KG1 (cell line): ENCODE results near the gene TOX2.

Experiments
- DNase-seq: peaks from one replicate; lab custom pipeline; 2025; lab: John Stamatoyannopoulos, UW

TOX2 gene

DNA sequence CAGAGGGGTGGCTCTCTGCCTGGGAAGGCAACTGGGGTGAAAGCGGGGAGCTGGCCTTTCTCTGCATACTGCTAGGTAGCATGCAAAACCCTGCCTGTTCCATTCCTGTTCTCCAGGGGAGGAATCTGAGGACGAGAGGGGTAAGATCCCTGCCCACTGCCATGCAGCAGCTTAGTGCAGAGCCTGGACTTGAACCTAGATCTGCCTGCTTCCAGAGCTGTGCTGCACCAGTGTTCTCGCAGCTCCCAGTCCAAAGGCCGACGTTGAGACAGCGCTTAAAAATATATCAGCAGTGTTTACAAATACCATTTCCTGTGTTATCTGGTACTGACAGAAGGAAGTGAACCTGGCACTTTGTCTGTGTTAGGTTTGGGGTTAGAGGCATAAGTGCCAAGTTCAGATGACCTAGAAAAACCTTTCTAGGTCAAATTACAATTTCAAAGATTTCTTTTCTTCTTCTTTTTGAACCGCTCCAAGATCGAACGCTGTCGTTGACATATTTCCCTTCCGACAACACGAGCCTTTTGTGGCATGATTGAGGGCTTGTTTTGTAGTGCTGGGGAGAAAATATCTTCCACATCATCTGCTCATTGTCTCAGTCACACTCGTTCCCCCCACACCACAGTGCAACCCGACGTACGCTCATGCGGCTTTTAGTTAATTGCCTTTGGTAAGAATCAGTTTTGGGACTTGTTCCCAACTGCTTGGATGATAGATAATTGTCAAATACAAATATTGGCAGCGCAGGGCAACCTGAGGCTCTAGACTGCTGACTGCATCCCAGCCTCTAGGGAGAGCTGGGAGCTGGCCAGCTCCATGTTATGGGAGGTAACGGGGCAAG is 44.6 kb downstream of the TOX2 start:
- no peak for DNase-seq

DNA sequence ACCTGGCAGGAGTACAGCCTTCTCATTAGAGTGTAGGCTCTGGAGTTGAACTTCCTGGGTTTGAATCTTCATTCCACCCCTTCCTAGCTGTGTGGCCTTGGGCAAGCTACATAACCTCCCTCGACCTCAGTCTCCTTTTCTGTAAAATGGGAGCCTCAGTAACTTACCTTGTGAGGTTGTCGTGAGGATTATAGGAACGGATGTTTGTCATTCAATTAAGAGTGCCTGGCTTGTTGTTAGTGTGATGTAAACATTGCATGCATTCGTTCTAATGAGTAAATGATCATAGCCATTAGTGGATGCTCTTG is 45.2 kb downstream of the TOX2 start:
- no peak for DNase-seq

DNA sequence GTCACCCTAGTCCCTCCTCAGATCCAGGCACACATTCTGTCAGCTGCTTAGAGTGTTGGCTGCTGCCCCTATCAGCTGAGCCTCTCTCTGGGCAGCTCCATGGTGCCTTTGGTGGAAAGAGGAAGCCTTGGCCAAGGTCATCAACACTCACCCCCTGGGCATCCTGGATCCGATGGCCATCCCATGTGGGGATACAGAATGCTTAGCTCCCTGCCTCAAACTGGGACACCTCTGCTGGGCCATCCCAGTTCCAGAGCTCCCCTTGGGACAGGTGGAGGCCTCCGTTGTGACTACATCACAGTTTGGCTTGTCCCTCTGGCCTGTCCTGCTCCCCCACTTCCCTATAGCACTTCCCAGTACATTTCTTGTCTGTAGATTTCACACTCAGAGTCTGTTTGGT is 45.6 kb downstream of the TOX2 start:
- no peak for DNase-seq

DNA sequence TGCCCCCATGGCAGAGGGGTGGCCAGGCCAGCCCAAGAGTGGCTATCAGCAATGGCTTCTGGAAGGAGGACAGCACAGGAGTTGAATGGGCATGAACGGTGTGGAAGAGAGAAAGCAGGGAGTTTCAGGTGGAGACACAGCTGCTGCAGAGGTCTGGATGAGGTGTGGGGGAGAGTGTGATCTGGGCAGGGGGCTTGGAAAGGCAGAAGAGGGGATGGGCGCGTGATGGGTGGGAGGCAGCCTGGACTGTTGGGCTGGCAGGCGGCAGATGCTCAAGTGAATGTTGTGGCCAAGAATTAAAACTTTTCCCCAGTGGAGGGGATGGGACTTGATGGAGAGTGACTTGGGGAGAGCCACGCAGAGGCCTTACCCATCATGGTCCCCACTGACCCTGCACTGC is 46.5 kb downstream of the TOX2 start:
- no peak for DNase-seq

DNA sequence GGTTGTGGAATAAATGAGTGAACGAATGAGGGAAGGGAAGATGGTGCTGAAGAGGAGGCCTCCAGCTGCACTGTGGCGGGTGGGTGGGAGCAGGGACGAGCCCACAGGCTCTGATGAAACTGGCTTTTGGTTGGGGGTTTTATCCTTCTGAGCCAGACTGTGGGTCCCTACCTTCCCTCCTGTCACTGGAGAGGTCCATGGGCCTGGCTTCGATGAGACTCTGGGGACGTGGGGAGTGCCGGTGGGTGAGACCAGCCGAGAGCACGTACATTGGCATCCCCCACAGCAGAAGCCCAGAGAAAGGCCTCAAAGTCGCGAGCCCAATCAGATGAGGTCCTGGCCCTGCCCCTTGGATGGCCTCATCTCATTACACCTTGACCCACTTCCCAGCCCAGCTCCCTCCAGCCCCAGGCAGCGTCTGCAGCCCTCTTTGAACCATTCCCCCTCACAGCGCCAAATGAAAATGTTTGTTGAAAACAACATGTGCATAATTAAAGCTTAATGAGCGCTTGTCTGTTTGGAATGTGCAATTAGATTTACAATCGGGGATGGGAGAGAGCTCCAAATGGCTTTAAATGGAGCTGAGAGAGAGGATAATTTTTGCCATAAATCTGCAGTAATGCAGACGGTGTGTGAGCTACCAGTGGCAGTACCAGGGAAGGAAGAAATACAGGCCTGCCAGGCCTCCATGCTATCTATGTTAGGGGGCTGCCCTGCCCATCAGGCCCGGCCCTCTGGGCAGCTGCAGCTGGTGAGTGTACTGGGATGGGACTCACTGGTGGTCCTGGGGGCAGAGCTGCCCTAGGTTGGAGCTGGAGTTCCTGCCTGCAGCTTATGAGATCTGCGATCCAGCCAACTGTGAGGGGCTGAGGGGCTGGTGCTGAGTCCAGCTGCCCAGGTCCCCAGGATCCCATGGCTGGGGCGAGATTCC is 47.2 kb downstream of the TOX2 start:
- no peak for DNase-seq

DNA sequence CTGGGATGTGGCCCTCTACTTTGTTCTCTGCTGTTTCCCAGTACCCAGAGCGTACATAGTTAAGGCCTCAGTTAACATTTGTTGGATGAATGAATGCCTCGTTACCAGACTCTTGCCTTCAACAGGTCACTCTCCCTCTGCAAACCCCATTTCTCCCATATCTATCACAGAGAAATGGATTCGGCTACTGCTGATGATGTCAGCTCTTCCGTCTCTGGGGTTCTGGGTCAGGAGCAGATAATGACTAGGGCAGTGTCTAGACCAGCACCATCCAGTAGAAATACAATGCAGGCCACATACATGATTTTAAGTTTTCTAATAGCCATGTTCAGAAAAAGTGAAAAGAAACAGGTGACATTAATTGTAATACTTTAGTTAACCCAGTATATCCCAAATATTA is 47.9 kb downstream of the TOX2 start:
- DNase-seq: no peak

DNA sequence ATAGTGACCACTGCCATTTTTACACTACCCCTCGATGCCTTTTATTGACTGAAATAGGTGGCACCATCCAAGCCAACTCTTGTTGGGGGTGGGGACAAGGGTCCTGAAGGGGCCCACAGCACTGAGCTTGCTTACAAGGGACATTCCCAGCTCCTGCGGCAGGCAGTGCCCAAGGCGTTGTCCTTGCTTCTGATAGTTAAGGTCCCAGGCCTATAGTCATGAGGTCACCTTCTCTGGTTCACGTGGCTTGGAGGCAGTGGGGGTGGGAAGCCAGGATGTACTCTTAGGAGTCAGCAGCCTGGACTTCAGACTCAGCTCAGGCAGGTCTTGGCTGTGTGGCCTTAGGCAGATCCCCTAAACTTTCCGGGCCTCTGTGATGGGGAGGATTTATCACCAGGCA is 48.6 kb downstream of the TOX2 start:
- DNase-seq: no peak

DNA sequence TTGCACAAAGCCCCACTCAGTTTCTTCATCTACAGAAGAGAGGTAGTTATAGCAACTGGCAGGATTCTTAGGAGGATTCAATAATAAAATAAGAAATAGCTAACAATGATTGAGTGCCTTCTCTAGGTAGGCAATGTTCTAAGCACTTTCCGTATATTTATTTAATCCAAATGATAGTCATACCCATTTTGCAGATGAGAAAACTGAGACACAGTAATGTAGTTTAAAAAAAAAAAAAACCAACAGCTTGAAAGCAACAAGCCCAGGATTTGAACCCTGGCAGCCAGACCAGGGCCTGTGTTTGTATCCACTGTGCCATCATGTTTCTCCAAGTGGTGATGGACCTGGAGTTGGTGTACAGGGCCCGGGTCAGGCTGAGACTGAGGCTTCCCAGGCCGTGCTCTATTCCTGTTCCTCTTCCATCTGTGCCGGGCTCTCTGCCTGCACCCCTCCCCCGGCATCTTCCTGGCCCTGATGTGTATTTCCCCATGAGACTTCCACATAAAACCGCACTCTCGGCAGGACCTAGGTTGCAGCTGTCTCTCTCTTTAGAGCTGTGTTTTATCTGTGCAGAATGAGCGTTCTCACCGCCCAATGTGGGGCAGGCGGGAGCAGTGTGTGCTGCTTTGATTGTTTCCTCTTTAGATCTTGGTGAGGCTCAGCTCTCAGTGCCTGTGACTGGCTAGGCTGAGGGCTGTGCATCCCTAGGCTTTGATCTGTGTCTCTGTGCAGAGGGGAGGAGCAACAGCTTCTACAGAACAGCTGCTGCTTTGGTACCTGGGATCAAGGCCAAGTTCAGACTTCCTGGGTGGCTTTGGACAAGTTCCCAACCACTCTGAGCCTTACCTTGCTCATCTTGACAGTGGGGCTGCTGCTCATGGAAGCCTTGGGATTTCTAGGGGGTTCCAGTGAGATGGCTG is 49.5 kb downstream of the TOX2 start:
- peak; percentile 34 for DNase-seq

DNA sequence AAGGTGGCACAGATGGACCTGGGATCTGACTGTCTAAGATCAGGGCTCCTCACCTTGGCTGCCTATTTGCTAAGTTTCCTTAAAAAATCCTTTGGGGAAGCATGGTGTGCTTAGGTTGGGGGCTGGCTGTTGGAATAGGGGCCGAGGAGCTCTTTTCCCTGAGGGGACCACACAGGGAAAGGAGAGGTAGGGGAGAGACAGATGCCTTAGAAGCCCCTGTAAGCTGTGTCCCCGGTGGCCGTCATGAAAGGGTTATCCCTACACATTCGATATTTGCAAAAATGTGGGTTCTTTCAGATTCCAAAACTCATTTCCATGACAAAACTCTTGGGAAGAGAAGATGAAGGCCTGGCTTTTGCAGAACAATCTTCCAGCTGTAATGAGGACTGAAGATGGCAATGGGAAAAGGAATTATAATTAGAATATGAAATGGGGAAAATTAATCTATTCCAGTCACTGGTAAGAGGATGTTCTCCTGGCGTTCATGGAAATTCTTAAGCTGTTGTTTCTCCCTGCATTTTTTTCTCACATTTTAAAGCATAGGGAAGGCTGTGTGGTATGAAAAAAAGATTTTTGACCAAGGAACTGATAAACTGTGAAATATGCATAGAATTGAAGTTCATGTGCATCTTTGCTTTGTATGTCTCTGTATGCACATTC is 53.8 kb downstream of the TOX2 start:
- DNase-seq: no peak

DNA sequence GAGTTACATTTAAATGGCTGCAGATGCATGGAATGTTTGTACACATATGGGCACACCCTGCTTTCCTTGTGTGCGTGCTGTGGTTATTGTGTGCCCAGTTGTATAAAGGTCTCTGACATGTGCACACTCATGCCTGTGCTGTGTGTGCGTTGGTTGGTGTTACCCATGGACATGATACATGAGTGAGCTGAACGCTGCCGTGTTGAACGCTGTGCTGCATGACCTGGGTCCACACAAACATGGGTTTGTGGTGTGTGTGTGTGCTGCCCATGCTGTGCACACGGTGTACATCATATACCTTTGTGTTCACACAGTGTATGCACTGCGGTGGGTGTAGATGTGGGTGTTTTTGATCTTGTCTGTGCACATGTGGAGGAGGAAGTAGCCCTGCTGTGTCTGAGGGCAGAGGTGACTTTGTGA is 54.4 kb downstream of the TOX2 start:
- no peak for DNase-seq

DNA sequence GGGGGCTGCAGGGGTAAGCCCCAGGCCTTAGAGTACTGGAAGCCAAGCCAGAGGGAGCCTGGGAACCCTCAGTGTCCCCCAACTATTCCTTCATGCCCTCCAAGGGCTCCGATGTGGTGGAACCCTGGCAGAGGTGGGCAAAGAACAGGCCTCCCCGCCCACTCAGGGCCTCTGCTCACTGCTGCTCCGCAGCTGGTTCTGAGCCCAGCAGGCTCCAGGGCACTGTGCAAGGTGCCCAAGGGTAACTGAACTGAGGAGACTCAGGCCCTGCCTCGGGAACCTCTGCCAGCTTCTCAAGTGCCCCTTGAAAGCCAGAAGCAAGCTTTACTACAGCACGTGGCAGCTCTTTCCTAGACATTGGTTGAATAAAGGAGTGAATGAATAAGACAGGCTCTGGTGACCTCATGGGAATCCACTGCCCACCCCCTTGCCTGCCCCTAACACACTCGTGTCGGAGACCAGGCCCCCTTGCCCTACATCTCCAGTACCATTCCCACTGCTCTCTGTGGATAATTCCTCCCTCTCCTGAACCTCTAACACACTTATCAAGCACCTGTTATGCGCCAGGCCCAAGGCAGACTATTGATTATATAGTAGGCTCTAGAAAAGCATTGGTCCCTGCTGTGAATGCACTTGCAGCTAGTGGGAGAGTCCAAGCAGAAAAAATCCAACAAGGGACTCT is 55.0 kb downstream of the TOX2 start:
- no peak for DNase-seq

DNA sequence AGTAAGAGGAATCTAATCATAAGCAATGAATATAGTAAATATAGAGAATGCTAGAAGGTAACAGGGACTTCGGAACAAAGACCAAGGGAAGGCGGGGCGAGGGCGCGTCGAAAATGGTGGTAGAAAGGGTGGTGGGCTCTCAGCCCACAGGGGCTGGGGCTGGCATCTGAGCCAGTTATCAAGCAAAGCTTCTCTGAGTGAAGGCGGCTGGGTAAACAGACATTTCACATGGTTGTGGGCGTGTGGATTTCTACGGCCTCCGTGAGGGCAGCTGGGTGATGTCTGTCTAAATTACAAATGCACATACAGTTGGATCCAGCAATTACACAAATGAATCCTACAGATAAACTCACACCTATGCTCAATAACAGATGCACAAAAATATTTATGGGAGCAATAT is 56.6 kb downstream of the TOX2 start:
- no peak for DNase-seq

DNA sequence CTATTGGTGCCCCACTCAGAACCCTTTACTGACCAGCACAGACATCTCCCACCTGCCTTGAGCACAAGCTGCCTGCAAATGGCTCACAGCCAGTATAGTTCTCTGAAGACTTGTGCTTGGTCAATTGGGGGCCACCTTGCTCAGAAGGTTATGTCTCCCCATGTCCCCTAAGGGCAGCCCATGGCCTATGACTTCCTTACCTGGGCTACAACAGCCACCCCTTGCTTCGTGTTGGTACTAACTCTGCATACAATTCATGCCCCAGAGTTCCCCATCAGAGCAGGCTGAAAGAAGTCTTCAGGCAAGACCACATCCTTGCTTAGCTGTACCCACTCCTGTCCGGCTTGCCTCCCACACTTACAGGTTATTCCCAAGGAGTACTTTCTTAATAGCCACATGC is 57.4 kb downstream of the TOX2 start:
- no peak for DNase-seq

DNA sequence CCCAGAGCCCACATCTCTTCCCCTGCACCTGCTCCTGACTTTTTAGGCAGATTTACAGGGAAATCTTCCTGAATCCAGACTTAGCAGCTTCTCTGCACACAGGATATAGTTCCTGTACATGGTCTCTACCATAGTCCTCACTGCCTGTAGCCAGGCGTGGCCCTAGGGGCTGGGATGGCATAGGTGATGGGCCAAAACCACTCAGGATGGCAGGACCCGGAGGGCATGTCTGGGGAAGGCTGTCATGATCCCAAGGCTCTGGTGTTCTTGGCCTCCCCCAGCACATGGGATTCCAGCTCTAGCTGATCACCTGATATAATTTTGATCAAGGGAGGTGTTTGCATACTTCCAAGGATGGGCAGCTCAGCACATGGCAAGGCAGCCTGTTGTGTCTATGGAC is 58.0 kb downstream of the TOX2 start:
- no peak for DNase-seq

DNA sequence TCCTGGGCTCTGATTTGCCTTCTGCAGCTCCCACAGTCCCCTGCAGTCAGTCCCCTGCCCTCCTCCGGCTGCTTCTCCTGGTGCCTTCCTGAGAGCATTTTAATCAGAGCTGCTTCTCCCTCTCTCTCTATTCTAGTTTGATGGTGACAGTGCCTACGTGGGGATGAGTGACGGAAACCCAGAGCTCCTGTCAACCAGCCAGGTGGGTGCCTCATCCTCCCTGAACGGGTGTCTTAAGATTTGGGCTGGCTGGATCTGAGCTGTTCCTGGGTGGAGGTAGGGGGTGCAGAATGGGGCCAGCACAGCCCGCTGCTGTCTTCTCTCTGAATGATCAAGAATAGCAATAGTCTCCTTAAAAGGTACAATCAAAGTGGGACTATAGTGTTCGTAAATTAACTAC is 58.6 kb downstream of the TOX2 start:
- DNase-seq: no peak

DNA sequence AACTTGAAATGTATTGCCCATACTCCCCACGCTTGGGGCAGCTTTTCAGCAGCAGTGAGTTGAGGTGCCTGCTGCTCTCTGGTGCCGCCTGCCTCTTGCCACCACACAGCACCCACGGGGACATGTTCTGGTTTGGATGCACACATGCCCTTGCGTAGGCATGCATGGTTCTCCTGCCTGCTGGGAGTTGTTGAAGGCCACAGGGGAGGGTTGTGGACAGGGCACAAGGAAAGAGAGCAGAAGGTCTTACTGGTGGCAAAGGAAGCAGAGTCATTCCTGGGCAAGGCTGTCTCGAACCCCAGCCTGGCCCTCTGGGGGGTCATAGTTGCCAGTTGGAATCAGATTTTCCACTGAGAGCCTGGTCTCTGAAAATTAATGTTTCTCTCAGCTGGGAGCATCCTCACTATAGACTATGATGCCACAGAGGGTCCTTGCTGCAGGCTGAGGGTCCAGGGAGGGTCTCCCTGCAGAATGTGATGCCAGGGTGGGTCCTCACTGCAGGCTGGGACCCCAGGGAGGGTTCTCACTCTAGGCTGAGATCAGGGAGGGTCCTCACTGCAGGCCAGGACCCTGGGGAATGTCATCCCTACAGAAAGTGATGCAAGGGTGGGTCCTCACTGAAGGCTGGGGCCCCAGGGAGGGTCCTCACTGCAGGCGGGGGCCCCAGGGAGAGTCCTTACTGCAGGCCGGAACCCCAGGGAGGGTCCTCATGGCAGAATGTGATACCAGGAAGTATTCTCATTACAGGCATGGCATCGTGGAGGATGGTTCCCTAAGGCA is 59.2 kb downstream of the TOX2 start:
- DNase-seq: no peak

DNA sequence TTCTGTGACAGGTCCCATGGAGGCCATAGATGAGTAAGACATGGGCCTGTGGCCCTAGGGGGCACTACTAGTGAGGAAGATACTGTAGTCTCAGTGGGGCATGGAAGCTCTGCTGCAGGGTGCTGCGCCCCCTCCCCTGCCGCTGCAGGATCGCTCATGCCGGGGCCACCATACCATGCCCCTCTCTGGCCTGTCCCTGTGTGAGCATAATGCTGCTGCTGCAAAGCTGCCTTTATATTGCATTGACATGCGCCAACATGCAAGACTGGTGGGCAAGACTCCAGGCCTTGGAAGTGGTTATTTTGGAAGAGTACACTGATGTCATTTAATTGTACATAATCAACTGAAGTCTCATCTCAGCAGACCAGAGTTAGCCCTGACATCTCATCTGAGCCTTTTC is 60.0 kb downstream of the TOX2 start:
- no peak for DNase-seq

DNA sequence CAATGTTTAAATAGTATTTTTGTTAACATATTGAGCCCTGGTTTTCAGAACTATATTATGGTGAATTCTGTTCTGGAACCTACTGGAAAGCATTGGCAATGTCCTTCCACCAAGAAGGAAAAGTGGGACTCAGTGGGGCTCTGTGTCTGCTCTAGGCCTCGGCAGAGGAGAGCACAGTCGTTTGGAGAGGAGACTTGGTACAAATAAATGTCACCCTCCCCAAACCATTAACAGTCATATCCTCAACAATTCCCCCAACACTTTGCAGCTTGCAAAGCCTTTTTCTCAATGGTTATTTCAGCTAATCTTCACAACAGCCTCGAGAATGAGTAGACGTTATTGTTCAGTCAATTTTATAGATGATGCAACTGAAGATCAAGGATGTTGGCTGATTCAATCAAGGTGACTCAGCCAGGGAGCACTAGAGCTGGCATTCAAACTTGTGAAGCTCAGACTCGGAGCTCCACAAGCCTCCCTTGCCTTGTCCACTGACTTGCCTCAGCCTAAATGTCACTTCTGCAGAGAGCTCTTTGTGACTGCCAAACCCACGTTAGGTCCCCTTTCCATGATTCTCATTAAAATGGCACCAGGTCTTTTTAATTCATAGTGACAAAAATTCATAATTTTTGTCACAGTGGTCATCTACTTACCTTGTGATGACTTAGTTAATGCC is 60.6 kb downstream of the TOX2 start:
- DNase-seq: no peak

DNA sequence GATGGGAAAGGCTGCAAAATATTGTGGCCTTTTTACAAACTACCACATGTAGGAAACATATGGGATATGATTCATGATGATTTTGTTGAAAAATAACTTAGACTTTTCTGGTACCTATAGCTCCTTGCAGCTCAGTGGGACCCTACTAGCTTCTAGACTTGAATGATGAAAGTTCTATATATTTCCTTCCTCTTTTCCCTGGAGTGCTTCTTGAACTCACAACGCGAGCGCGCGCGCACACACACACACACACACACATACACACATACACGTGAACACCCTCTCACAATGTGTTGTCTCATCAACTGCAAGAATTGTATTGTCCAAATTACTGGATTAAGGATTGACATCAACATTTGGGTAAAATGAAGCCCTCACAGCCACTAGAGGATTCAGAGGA is 61.9 kb downstream of the TOX2 start:
- DNase-seq: no peak

DNA sequence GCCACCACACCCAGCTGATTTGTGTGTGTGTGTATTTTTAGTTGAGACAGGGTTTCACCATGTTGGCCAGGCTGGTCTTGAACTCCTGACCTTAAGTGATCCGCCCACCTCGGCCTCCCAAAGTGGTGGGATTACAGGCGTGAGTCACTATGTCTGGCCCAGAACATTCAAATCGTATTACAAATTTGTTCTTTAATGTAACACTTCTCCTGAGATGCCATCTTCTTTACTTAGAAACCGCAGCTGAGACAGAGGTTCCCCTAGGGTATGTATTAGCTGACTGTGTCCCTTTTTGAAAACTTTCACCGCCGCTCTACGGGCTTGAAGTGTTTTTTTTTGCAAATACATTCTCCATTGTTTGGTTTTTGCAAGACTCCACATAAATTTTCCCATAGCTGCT is 62.6 kb downstream of the TOX2 start:
- no peak for DNase-seq
